Measurements from ENCODE around the gene PRDM12. TPM values are rescaled to one million over a fixed set of nuclear protein-coding genes. Genes with fewer than 3 reads are reported as not detected.

PRDM12 gene
- polyA plus RNA-seq, 3 donors, result 0.03 TPM; not detected in 2

- no peak overlapping the region for H3K27ac ChIP-seq (ENCODE audit: low read depth, low read length)
- 59 to 67% (median 60%) methylated on average over 13 of the region's 13 CpGs for WGBS, 3 donors
These were observed 36.9 kb downstream of the PRDM12 start for GRCh38 chr9:130701059-130702022.

GRCh38 chr9:130703501-130703900, 39.1 kb downstream of the PRDM12 start:
- 77 to 83% (median 77%) methylated on average over 7 of the region's 7 CpGs for WGBS, 3 donors
- no peak overlapping the region for H3K27ac ChIP-seq (ENCODE audit: low read depth, low read length)

GRCh38 chr9:130707225-130707976, 43.0 kb downstream of the PRDM12 start:
- no peak overlapping the region for H3K27ac ChIP-seq (ENCODE audit: low read depth, low read length)
- WGBS, 3 donors, result 43 to 53% (median 45%) methylated on average over 9 of the region's 9 CpGs

- no peak overlapping the region for H3K27ac ChIP-seq (ENCODE audit: low read depth, low read length)
- WGBS, 3 donors, result 78 to 89% (median 88%) methylated on average over 8 of the region's 8 CpGs
These were observed 46.5 kb downstream of the PRDM12 start for GRCh38 chr9:130710822-130711352.

GRCh38 chr9:130711469-130711868, 47.1 kb downstream of the PRDM12 start:
- H3K27ac ChIP-seq (ENCODE audit: low read depth, low read length), result no peak overlapping the region
- 75 to 89% (median 88%) methylated on average over 8 of the region's 8 CpGs for WGBS, 3 donors

- peak overlapping the region; percentile 99 for H3K27ac ChIP-seq (ENCODE audit: low read depth, low read length)
- WGBS, 3 donors, result 0 to 1% (median 0%) methylated on average over 55 to 68 of the region's 68 CpGs
These were observed 48.3 kb downstream of the PRDM12 start for GRCh38 chr9:130712564-130713285.

GRCh38 chr9:130713286-130713960, 49.0 kb downstream of the PRDM12 start:
- H3K27ac ChIP-seq (ENCODE audit: low read depth, low read length), result peak overlapping the region; percentile 99
- WGBS, 3 donors, result 0 to 1% (median 0%) methylated on average over 26 to 37 of the region's 37 CpGs

- H3K27ac ChIP-seq (ENCODE audit: low read depth, low read length), result no peak overlapping the region
- WGBS, 3 donors, result 16 to 42% (median 35%) methylated on average over 7 of the region's 7 CpGs
These were observed 50.3 kb downstream of the PRDM12 start for GRCh38 chr9:130714586-130715110.

- WGBS, 3 donors, result 14 to 35% (median 33%) methylated on average over 3 of the region's 3 CpGs
- H3K27ac ChIP-seq (ENCODE audit: low read depth, low read length), result no peak overlapping the region
These were observed 50.9 kb downstream of the PRDM12 start for GRCh38 chr9:130715270-130715669.

- 88 to 94% (median 90%) methylated on average over 3 of the region's 3 CpGs for WGBS, 3 donors
- H3K27ac ChIP-seq (ENCODE audit: low read depth, low read length), result no peak overlapping the region
These were observed 54.2 kb downstream of the PRDM12 start for GRCh38 chr9:130718562-130718961.

GRCh38 chr9:130720762-130721161, 56.4 kb downstream of the PRDM12 start:
- H3K27ac ChIP-seq (ENCODE audit: low read depth, low read length), result no peak overlapping the region
- whole genome bisulfite sequencing, 3 donors, result 95 to 97% (median 97%) methylated on average over 10 of the region's 10 CpGs

GRCh38 chr9:130728721-130729120, 64.3 kb downstream of the PRDM12 start:
- whole genome bisulfite sequencing, 3 donors, result 81 to 86% (median 84%) methylated on average over 3 of the region's 3 CpGs
- no peak overlapping the region for H3K27ac ChIP-seq (ENCODE audit: low read depth, low read length)

GRCh38 chr9:130729145-130729544, 64.8 kb downstream of the PRDM12 start:
- H3K27ac ChIP-seq (ENCODE audit: low read depth, low read length), result no peak overlapping the region
- WGBS, 3 donors, result 87 to 98% (median 94%) methylated on average over 2 of the region's 2 CpGs

GRCh38 chr9:130731355-130731754, 67.0 kb downstream of the PRDM12 start:
- H3K27ac ChIP-seq (ENCODE audit: low read depth, low read length), result no peak overlapping the region
- 47 to 79% (median 76%) methylated on average over 2 of the region's 2 CpGs for WGBS, 3 donors

GRCh38 chr9:130732136-130732535, 67.7 kb downstream of the PRDM12 start:
- no peak overlapping the region for H3K27ac ChIP-seq (ENCODE audit: low read depth, low read length)

More at GRCh38 chr9:130732136-130732535, 67.7 kb downstream of the PRDM12 start:
- 56 to 74% (median 68%) methylated on average over 2 of the region's 2 CpGs for WGBS, 3 donors

All from adipose tissue (tissue), 3 donors.